Sigmoid colon (tissue), 3 donors: ENCODE measurements around the gene MGAT3.
A peak's percentile ranks its signal among the peaks of the same experiment; 100 is the strongest.

Source experiments
- CTCF ChIP-seq, 4 experiments: fragments of 450-650 bp in 3 of 4; fragments of 200-600 bp in 1 of 4; IDR thresholded peaks; one replicate each; pipeline ENCODE4 v1.5.1; 2016 to 2019; ENCODE audit warnings: antibody characterized with exemption in 4 of 4, mild to moderate bottlenecking in 3 of 4, moderate library complexity in 2 of 4
- POLR2A ChIP-seq, 2 donors: fragments of 450-650 bp; IDR thresholded peaks; one replicate each; pipeline ENCODE4 v1.6.1; 2016; ENCODE audit warnings: antibody characterized with exemption in 2 of 2, mild to moderate bottlenecking in 2 of 2, moderate library complexity in 2 of 2

GRCh38 chr22:39532215-39533073 lies 75.6 kb downstream of the MGAT3 start, which contains the start of gene RPS19BP1:
- TF ChIP-seq CTCF (IDR thresholded peaks at IDR 0.05): no peak
- peak; percentile 84 to 89 for TF ChIP-seq POLR2A (IDR thresholded peaks at IDR 0.05)
